GM23248 (cell line): ENCODE results near the gene CHPT1.

Source experiments
- EZH2 ChIP-seq: fragments of 200-600 bp; sonication (generic); IDR thresholded peaks from 2 replicates; pipeline ENCODE4 v1.6.1; 2018; ENCODE audit warnings: antibody characterized with exemption, mild to moderate bottlenecking; ENCODE audit not compliant: insufficient read depth, poor library complexity, severe bottlenecking
- EZH2phosphoT487 ChIP-seq: fragments of 200-600 bp; sonication (generic); IDR thresholded peaks from 2 replicates; pipeline ENCODE4 v1.6.1; 2018; ENCODE audit warnings: antibody characterized with exemption, moderate library complexity, mild to moderate bottlenecking, low read depth; ENCODE audit not compliant: insufficient read depth

DNA sequence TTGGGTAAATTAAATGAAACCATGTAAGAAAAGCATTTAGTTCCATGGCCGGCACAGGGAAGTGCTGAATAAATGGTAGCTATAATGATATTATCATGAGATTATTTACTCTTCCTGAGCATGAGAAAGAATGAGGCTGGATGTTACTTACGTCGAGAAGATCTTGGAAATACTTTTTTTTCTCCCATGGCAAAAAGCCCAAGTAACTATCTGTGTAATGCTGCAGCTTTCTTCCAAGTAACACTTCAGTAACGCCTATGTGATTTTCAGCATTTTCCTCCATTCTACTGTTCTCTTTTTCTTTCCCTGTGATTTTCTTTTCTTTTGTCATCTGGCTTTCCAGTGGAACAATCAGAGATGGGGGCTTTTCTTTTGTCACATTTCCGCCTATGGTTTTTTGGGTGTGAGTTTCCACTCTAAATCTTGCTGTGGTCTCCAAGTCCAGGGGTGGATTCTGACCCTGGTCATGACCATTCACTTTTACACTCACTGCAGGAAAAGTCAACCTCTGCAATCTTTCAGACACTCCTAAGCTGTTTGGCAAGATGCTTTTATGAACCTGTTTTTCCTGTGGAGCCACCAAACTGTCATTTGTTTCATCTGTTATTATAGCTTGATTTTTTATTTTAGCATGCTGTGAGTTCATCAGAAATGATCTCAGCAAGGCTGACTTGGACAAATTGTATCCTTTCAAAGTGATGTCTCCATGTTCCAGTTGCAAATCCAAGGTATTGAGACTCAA is 66.8 kb downstream of the CHPT1 start:
- TF ChIP-seq EZH2 (no peak), EZH2phosphoT487 (no peak)
